Common myeloid progenitor, CD34-positive (primary cell): ENCODE measurements around the gene COL4A2.

Experiments used
- CTCF ChIA-PET: fragments of 350-600 bp; sonication (Branson Sonifier 250); formaldehyde crosslinking; loops from one replicate; lab custom pipeline; 2021; ENCODE audit warnings: antibody characterized with exemption; lab: Charles Lee
- POLR2A ChIA-PET: fragments of 350-600 bp; sonication (Branson Sonifier 250); formaldehyde crosslinking; loops from one replicate; lab custom pipeline; 2021; ENCODE audit warnings: antibody characterized with exemption; lab: Charles Lee
- DNase-seq, 3 donors: peaks; one replicate each; pipeline versions ENCODE4 v3.0.0 to v3.0.0-alpha.2; 2013
- H3K27ac ChIP-seq, 2 experiments: 1 replicate in 1 of 2; 2 replicates in 1 of 2; pipeline ENCODE4 v1.7.0; 2013; ENCODE audit warnings: inconsistent platforms in 2 of 2, low read length in 2 of 2, mild to moderate bottlenecking in 2 of 2, low read depth in 1 of 2, moderate library complexity in 1 of 2; ENCODE audit not compliant: severe bottlenecking in 2 of 2, insufficient read depth in 1 of 2, poor library complexity in 1 of 2
- H3K27me3 ChIP-seq, 5 experiments: replicated peaks in 2 of 5; 1 replicate in 3 of 5; 2 replicates in 2 of 5; pipeline versions ENCODE4 v1.6.1 to v1.7.0; 2013; ENCODE audit warnings: low read length in 4 of 5, mild to moderate bottlenecking in 2 of 5, moderate library complexity in 2 of 5, inconsistent platforms in 1 of 5; ENCODE audit not compliant: insufficient read depth in 5 of 5, control insufficient read depth in 4 of 5
- H3K36me3 ChIP-seq, 4 experiments: 1 replicate in 2 of 4; 2 replicates in 2 of 4; pipeline versions ENCODE4 v1.6.1 to v1.7.0; 2013; ENCODE audit warnings: low read length in 3 of 4, control low read depth in 1 of 4, mild to moderate bottlenecking in 1 of 4; ENCODE audit not compliant: control insufficient read depth in 4 of 4, insufficient read depth in 4 of 4
- H3K4me1 ChIP-seq, 4 experiments: 1 replicate in 3 of 4; 2 replicates in 1 of 4; pipeline versions ENCODE4 v1.6.1 to v1.7.1; 2013; ENCODE audit warnings: low read length in 3 of 4, mild to moderate bottlenecking in 3 of 4, control low read depth in 1 of 4, inconsistent platforms in 1 of 4, moderate library complexity in 1 of 4; ENCODE audit not compliant: control insufficient read depth in 4 of 4, insufficient read depth in 4 of 4; ENCODE audit errors: control extremely low read depth in 1 of 4
- H3K4me3 ChIP-seq, 7 experiments: 1 replicate in 4 of 7; 2 replicates in 3 of 7; pipeline versions ENCODE4 v1.5.1 to v1.7.0; 2013; ENCODE audit warnings: mild to moderate bottlenecking in 7 of 7, low read length in 6 of 7, moderate library complexity in 6 of 7, inconsistent platforms in 2 of 7, low read depth in 2 of 7, control low read depth in 1 of 7; ENCODE audit not compliant: insufficient read depth in 4 of 7, control insufficient read depth in 1 of 7; ENCODE audit errors: extremely low read depth in 1 of 7
- H3K9me3 ChIP-seq, 5 experiments: 1 replicate in 4 of 5; 2 replicates in 1 of 5; pipeline versions ENCODE4 v1.6.1 to v1.7.1; 2013; ENCODE audit warnings: low read length in 4 of 5, mild to moderate bottlenecking in 2 of 5, inconsistent platforms in 1 of 5, low read depth in 1 of 5, moderate library complexity in 1 of 5; ENCODE audit not compliant: control insufficient read depth in 4 of 5, insufficient read depth in 2 of 5; ENCODE audit errors: control extremely low read depth in 1 of 5
- WGBS: methylation state at CpG from one replicate; pipeline ENCODE4 v1.1.5; 2013; ENCODE audit not compliant: insufficient coverage; 5-methylcytosine and 5-hydroxymethylcytosine counted together

The COL4A2 gene

DNA sequence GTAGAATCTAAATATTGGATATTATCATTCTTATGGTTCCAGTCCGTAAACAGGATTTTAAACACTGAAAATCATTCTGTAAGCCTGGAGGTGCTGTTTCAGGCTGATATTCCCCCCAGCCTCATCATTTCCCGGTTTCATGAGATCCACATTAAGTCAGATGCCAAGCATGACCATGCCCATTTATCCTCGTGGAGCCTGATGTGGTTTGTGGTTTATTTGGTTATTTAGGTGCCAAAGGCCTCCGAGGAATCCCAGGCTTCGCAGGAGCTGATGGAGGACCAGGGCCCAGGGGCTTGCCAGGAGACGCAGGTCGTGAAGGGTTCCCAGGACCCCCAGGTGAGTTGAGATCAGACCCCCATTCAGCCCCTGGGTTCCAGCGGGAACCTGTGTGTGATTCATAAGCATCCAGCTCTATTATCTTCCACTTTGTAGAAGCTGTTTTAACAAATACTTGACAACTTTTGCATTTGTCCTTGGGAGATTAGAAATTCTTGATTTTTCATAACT, 162.0 kb downstream of the COL4A2 start:
- CTCF ChIA-PET, result interaction anchor here (1.0 to 1.2 kb wide), 2 partner anchors 9 to 13 kb away, joined by 3 read pairs; no protein-coding TSS in a partner anchor
- H3K27ac ChIP-seq, result no peak overlapping the region
- no peaks in the 10 kb centered on the region for H3K36me3 ChIP-seq
- H3K27me3 ChIP-seq, result peaks cover 0 to 9% (median 5%) of the 10 kb centered on the region in 5 experiments
- H3K4me1 ChIP-seq, result peaks cover 0 to 13% (median 6%) of the 10 kb centered on the region in 4 experiments
- DNase-seq, result no peak
- H3K4me3 ChIP-seq, result no peak overlapping the region
- no peaks in the 10 kb centered on the region for H3K9me3 ChIP-seq
- POLR2A ChIA-PET, result no interaction called here
- WGBS, result 94% methylated on average over 5 of the region's 8 CpGs

DNA sequence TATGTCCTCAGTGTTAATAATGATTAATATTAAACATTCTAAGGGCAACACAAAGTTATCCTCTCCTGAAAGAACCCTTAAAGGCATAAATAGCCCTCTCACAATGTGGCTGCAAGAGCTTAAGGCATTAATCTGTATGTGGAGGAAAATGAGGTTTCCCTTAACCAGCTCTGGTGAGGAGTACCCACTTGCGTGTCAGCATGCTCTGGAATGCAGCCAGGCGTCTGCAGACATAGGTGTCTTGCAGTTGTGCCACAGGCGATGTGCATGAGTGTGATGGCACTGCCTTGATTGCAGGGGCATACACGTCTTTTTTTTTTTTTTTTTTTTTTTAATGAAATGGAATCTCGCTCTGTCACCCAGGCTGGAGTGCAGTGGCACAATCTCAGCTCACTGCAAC, 162.5 kb downstream of the COL4A2 start:
- WGBS, result no CpG with 5 or more reads among the region's 5 CpGs
- CTCF ChIA-PET, result interaction anchor here (1.0 to 1.2 kb wide), 2 partner anchors 9 to 14 kb away, joined by 3 read pairs; no protein-coding TSS in a partner anchor
- POLR2A ChIA-PET, result no interaction called here
- peaks cover 0 to 12% (median 5%) of the 10 kb centered on the region in 5 experiments for H3K27me3 ChIP-seq
- no peaks in the 10 kb centered on the region for H3K36me3 ChIP-seq
- peaks cover 0 to 13% (median 6%) of the 10 kb centered on the region in 4 experiments for H3K4me1 ChIP-seq
- H3K4me3 ChIP-seq, result no peak overlapping the region
- no peak for DNase-seq
- H3K9me3 ChIP-seq, result no peaks in the 10 kb centered on the region
- H3K27ac ChIP-seq, result no peak overlapping the region

DNA sequence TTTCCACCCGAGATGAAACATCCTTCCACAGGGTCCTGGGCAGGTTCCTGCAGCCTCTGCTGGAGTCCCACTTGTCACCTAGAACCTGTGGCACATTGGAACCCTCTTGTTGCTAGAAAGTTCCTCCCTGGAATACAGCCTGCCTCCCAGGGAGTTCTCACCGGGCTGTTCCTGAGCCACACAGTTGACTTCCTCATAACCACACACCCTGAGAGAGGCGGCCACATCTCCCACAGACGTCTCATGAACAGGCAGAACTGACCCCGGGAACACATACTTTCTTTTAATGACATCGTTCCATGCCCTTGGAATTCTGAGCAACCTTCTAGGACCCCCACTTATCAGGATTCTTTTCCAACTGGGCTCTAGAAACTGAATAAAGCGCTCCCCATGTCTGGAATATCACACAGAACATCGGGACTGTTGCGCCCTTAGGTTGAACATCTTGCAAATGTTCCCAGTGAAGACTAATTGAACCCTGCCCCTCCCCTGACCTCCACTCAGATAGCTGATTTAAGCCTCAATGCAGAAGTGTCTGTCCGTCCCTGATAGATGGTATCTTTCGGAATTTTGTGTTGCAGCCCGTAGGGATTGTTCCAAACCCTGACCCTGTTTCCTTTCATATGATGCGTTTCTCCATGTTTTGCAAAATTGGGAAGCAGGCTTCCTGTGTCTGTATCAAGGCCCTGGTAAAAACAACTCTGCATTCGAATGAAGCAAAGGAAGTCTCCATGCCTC, 163.4 kb downstream of the COL4A2 start:
- WGBS, result 61% methylated on average over 14 of the region's 14 CpGs

DNA sequence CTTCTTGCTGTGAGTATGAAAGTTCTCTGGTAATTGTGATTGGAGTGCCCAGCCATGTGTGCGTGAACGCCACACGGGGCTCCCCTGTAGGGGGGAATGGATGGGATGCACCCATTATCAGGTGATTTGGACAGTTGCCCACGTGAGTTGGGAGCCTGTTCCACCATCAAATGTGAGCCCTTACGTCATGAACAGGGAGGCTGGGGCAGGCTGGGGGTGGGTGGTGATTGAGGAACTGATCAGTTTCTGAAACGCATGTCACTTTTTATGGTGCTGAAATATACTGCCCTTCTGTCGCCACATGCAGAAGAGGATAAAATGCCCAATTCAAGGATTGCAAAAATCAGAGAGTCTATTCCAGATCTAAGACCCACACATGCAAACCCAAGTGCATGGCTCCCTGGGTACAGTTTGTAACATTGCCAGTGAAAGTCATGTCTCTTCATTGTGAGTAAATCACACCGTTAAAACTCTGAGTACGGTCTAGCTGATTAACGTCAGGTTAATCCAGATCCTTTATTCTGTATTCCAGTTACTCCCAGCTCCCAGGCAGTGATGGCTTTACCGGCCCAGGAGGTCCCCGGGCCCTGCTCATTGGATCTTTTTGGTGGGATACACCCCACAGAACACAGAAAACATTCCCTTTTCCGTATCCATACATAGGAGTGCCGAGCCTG, 164.2 kb downstream of the COL4A2 start:
- ChIA-PET CTCF (no interaction called here), POLR2A (interaction anchor here (0.8 kb wide), 1 partner anchor 57 kb away, joined by 3 read pairs; no protein-coding TSS in a partner anchor)
- no peak overlapping the region for H3K4me3 ChIP-seq
- WGBS, result 88% methylated on average over 13 of the region's 14 CpGs
- peaks cover 0 to 13% (median 7%) of the 10 kb centered on the region in 5 experiments for H3K27me3 ChIP-seq
- no peaks in the 10 kb centered on the region for H3K36me3 ChIP-seq
- H3K27ac ChIP-seq, result no peak overlapping the region
- no peaks in the 10 kb centered on the region for H3K9me3 ChIP-seq
- peak in 1 of 3 donors; percentile 7 for DNase-seq
- H3K4me1 ChIP-seq, result peaks cover 0 to 13% (median 6%) of the 10 kb centered on the region in 4 experiments

More for the DNA sequence above, 163.4 kb downstream of the COL4A2 start:
- Histone ChIP-seq H3K9me3 (no peaks in the 10 kb centered on the region), H3K27me3 (peaks cover 0 to 12% (median 5%) of the 10 kb centered on the region in 5 experiments), H3K4me1 (peaks cover 0 to 13% (median 6%) of the 10 kb centered on the region in 4 experiments), H3K27ac (no peak overlapping the region), H3K36me3 (no peaks in the 10 kb centered on the region), H3K4me3 (no peak overlapping the region)
- ChIA-PET CTCF (no interaction called here), POLR2A (no interaction called here)
- peak in 2 of 3 donors; percentile 22 to 29 for DNase-seq

DNA sequence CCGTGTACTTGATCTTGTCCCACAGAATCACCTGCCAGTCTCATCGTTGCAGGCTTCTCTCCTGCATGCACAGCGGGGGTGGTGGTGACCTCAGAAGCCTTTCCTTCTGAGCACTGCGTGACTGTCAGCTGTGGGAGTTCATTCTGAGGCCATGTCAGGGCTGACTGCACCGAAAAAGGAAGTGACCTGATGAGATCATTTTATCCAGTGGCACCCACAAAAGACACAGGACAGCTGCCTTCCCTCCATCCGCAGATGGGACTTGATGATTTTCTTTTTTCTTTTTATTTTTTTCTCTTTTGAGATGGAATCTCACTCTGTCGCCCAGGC, 164.7 kb downstream of the COL4A2 start:
- 43% methylated on average over 4 of the region's 7 CpGs for WGBS
- H3K4me3 ChIP-seq, result no peak overlapping the region
- peaks cover 0 to 13% (median 6%) of the 10 kb centered on the region in 4 experiments for H3K4me1 ChIP-seq
- peak; percentile 43 to 81 (median 68) for DNase-seq
- H3K36me3 ChIP-seq, result no peaks in the 10 kb centered on the region
- CTCF ChIA-PET, result no interaction called here
- POLR2A ChIA-PET, result interaction anchor here (0.8 kb wide), 1 partner anchor 56 kb away, joined by 3 read pairs; no protein-coding TSS in a partner anchor
- H3K9me3 ChIP-seq, result no peaks in the 10 kb centered on the region
- no peak overlapping the region for H3K27ac ChIP-seq
- H3K27me3 ChIP-seq, result peaks cover 0 to 15% (median 11%) of the 10 kb centered on the region in 5 experiments

DNA sequence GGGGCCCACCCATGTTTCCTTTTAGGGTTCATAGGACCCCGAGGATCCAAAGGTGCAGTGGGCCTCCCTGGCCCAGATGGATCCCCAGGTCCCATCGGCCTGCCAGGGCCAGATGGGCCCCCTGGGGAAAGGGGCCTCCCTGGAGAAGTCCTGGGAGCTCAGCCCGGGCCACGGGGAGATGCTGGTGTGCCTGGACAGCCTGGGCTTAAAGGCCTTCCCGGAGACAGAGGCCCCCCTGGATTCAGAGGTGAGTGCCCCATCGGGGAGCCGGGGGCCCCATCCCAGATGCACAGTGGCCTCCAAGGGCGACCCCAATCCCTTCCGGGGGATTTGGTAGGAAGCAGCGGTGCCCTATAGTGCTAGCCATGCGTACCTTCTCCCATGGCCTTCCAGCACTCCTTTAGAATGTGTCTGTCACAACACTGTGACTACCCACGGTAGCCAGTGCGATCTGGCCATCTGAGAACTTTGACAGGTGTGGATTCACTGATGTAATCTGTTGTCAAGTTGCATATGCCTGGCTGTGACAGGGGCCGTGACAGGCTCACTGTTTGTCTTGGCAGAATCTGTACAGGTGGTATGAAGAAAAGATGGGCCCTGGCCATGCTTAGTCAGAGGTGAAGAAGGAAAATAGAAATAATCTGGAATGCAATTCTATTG, 165.9 kb downstream of the COL4A2 start:
- 98% methylated on average over 12 of the region's 14 CpGs for WGBS
- Histone ChIP-seq H3K4me3 (no peak overlapping the region), H3K4me1 (peaks cover 0 to 13% (median 6%) of the 10 kb centered on the region in 4 experiments), H3K27me3 (peaks cover 0 to 15% (median 11%) of the 10 kb centered on the region in 5 experiments), H3K27ac (no peak overlapping the region), H3K9me3 (no peaks in the 10 kb centered on the region), H3K36me3 (no peaks in the 10 kb centered on the region)
- CTCF ChIA-PET, result interaction anchor here (1.0 to 1.1 kb wide), 2 partner anchors 17 to 22 kb away, joined by 3 read pairs; no protein-coding TSS in a partner anchor
- POLR2A ChIA-PET, result no interaction called here
- no peak for DNase-seq
